G401 (cell line): ENCODE measurements around the gene ATP9B. TPM values are rescaled to one million over a fixed set of nuclear protein-coding genes. Genes with fewer than 3 reads are reported as not detected.
A peak's percentile ranks its signal among the peaks of the same experiment; 100 is the strongest.

Experiments used
- DNase-seq: peaks from one replicate; pipeline ENCODE4 v3.0.0-alpha.2; 2015; ENCODE audit warnings: low spot score
- in situ Hi-C: cut with HindIII; loops from 2 replicates; pipeline ENCODE4 v1.10.0; 2016; ENCODE audit warnings: low sequenced_read_pairs, mixed read lengths
- total RNA-seq: library from RNA; depleted of rRNA; stranded (reverse); fragments of >200 nt; shearing (Covaris generic); gene quantifications from 2 replicates; pipeline ENCODE4 v1.2.3, GENCODE V29; 2014

ATP9B gene
- total RNA-seq, 1 experiment from 2014 or later = 16.3 TPM

- in situ Hi-C loops = no loop called here
- no peak for DNase-seq
These were observed 337.5 kb downstream of the ATP9B start for GRCh38 chr18:79406708-79407107.

- in situ Hi-C loops = no loop called here
- DNase-seq = no peak
These were observed 340.1 kb downstream of the ATP9B start for GRCh38 chr18:79409313-79409712.

GRCh38 chr18:79410171-79410641 is 341.0 kb downstream of the ATP9B start:
- in situ Hi-C loops = no loop called here
- no peak for DNase-seq

GRCh38 chr18:79410731-79411613 is 341.8 kb downstream of the ATP9B start:
- no peak for DNase-seq
- in situ Hi-C loops = no loop called here

GRCh38 chr18:79411614-79412526 is 342.7 kb downstream of the ATP9B start:
- DNase-seq = no peak
- in situ Hi-C loops = no loop called here

GRCh38 chr18:79413025-79413424 is 343.8 kb downstream of the ATP9B start:
- in situ Hi-C loops = no loop called here
- DNase-seq = no peak

GRCh38 chr18:79413426-79413825 is 344.2 kb downstream of the ATP9B start:
- DNase-seq = no peak
- in situ Hi-C loops = no loop called here

- no peak for DNase-seq
- in situ Hi-C loops = no loop called here
These were observed 344.7 kb downstream of the ATP9B start for GRCh38 chr18:79413901-79414300.

- in situ Hi-C loops = no loop called here
- no peak for DNase-seq
These were observed 347.0 kb downstream of the ATP9B start for GRCh38 chr18:79416022-79416676.

- DNase-seq = no peak
- in situ Hi-C loops = no loop called here
These were observed 347.5 kb downstream of the ATP9B start for GRCh38 chr18:79416677-79417052.

GRCh38 chr18:79418236-79418635 is 349.0 kb downstream of the ATP9B start:
- no peak for DNase-seq
- in situ Hi-C loops = no loop called here

- no peak for DNase-seq
- in situ Hi-C loops = no loop called here
These were observed 349.4 kb downstream of the ATP9B start for GRCh38 chr18:79418642-79419041.

- in situ Hi-C loops = no loop called here
- DNase-seq = peak; percentile 18
These were observed 351.0 kb downstream of the ATP9B start for GRCh38 chr18:79420033-79420745.

GRCh38 chr18:79421275-79421857 is 352.2 kb downstream of the ATP9B start:
- no peak for DNase-seq
- in situ Hi-C loops = no loop called here

GRCh38 chr18:79422022-79422782 is 353.0 kb downstream of the ATP9B start:
- no peak for DNase-seq

GRCh38 chr18:79422783-79423165 is 353.6 kb downstream of the ATP9B start:
- in situ Hi-C loops = no loop called here
- DNase-seq = no peak

More at GRCh38 chr18:79422022-79422782, 353.0 kb downstream of the ATP9B start:
- in situ Hi-C loops = no loop called here

GRCh38 chr18:79423211-79424007 is 354.2 kb downstream of the ATP9B start:
- in situ Hi-C loops = no loop called here
- DNase-seq = no peak
